ENCODE results near the gene YBX3. TPM values are rescaled to one million over a fixed set of nuclear protein-coding genes. Genes with fewer than 3 reads are reported as not detected.

Gene YBX3
- total and polyA plus RNA-seq, 2 of the 4 experiments (the other 2 are of a cell fraction) = 33.7 to 132 TPM

GRCh38 chr12:10709808-10710207 lies 13.3 kb downstream of the YBX3 start:
- no peak overlapping the region for H2AK9ac ChIP-seq (replicated peaks; ENCODE audit: low read depth, low read length, poor library complexity)
- POLR2A ChIA-PET (ENCODE audit: unreplicated experiment) = no interaction called here
- no peak overlapping the region for H3K27ac ChIP-seq (ENCODE audit: insufficient read depth, low read length)
- H3K18ac ChIP-seq (ENCODE audit: low read depth, low read length) = no peak overlapping the region
- H3K23ac ChIP-seq (ENCODE audit: low read depth, low read length) = no peak overlapping the region
- no peak overlapping the region for H3K9ac ChIP-seq (ENCODE audit: low read depth, low read length)
- H2AK5ac ChIP-seq (ENCODE audit: low read depth, low read length) = no peak overlapping the region
- ATAC-seq (ENCODE audit: low read depth) (no peak), DNase-seq (no peak)
- CTCF ChIA-PET = no interaction called here
- H4K91ac ChIP-seq (ENCODE audit: insufficient read depth, low read depth, low read length) = no peak overlapping the region
- no peak overlapping the region for H4K8ac ChIP-seq (ENCODE audit: low read depth in 2 of 2, low read length in 2 of 2)
- H3K4me2 ChIP-seq (ENCODE audit: low read depth, low read length) = no peak overlapping the region
- no peak overlapping the region for H3K4me3 ChIP-seq (ENCODE audit: insufficient read depth, low read depth, low read length)
- no peak overlapping the region for H2BK20ac ChIP-seq (ENCODE audit: low read depth, low read length)
- H2BK15ac ChIP-seq (ENCODE audit: low read depth, low read length) = no peak overlapping the region
- no peak overlapping the region for H3K4ac ChIP-seq (ENCODE audit: low read depth, low read length)
- H3K4me1 ChIP-seq (ENCODE audit: control insufficient read depth, insufficient read depth, low read length) = no peaks in the 10 kb centered on the region
- peaks cover 31% of the 10 kb centered on the region for H3K36me3 ChIP-seq (ENCODE audit: control insufficient read depth, insufficient read depth, low read length)
- H2BK120ac ChIP-seq (ENCODE audit: low read depth, low read length) = no peak overlapping the region
- H4K5ac ChIP-seq (ENCODE audit: low read depth, low read length) = no peak overlapping the region
- H4K20me1 ChIP-seq (ENCODE audit: insufficient read depth, low read length) = peaks cover 4% of the 10 kb centered on the region; the same call in 1 of the 2 replicates
- H2BK5ac ChIP-seq (ENCODE audit: low read depth, low read length, poor library complexity, severe bottlenecking) = no peak overlapping the region
- no peak overlapping the region for H3K14ac ChIP-seq (replicated peaks; ENCODE audit: low read depth, low read length)
- WGBS, 2 experiments (ENCODE audit: extremely low coverage in 2 of 2, insufficient read length in 1 of 2) = no CpG with 5 or more reads among the region's 16 CpGs
- H3K56ac ChIP-seq (ENCODE audit: extremely low read depth, insufficient read depth, low read length) = no peak overlapping the region
- H3K9me1 ChIP-seq (ENCODE audit: insufficient read depth, low read length) = no peaks in the 10 kb centered on the region
- BruUV-seq (replicated peaks) = no TSS peak
- H3K27me3 ChIP-seq (ENCODE audit: control insufficient read depth, insufficient read depth, low read length) = no peaks in the 10 kb centered on the region
- peaks cover 10 to 35% of the 10 kb centered on the region in 2 experiments for H3K79me1 ChIP-seq (ENCODE audit: low read depth in 1 of 2, low read length in 2 of 2)
- no peak for TF ChIP-seq MXI1 (IDR thresholded peaks at IDR 0.05; ENCODE audit: borderline replicate concordance, low read depth, low read length)
- TF ChIP-seq BHLHE40 (IDR thresholded peaks at IDR 0.05; ENCODE audit: low read depth, low read length) = no peak
- no peak for TF ChIP-seq CTCF (conservative IDR thresholded peaks at IDR 0.05; ENCODE audit: low read depth, low read length)
- TF ChIP-seq NFE2L2 (IDR thresholded peaks at IDR 0.05; ENCODE audit: low read depth, low read length) = no peak
- in situ Hi-C loops (cut with MboI; ENCODE audit: low sequenced_read_pairs) = no loop called here
- dilution Hi-C loops (cut with HindIII; ENCODE audit: low sequenced_read_pairs, unreplicated experiment) = no loop called here
- no peak overlapping the region for H2AFZ ChIP-seq (replicated peaks; ENCODE audit: low read length, poor library complexity)
- no peaks in the 10 kb centered on the region for H3K9me3 ChIP-seq (ENCODE audit: control insufficient read depth, insufficient read depth, low read length)
- intact Hi-C loops (cut with micrococcal nuclease) = no loop called here

Data from IMR-90 (cell line).